AG04449 (cell line): ENCODE data around the gene ISM2.

Source experiments
- CTCF ChIA-PET: fragments of 350-600 bp; formaldehyde crosslinking; extraction: SDS; loops from one replicate; lab custom pipeline; 2021; ENCODE audit warnings: antibody characterized with exemption; lab: Yijun Ruan, JAX
- POLR2A ChIA-PET: fragments of 400-600, 350-600 bp; formaldehyde crosslinking; extraction: SDS; loops from one replicate; lab custom pipeline; 2020; ENCODE audit warnings: antibody characterized with exemption, inconsistent platforms; lab: Yijun Ruan, JAX
- DNase-seq: peaks from one replicate; pipeline ENCODE4 v3.0.0-alpha.2; 2010; ENCODE audit warnings: low read depth, low spot score
- H3K4me3 ChIP-seq: 2 replicates; pipeline ENCODE4 v1.5.1; 2011; ENCODE audit warnings: low read depth, mild to moderate bottlenecking, control low read depth, low read length
- CTCF ChIP-seq: IDR thresholded peaks from one replicate; pipeline ENCODE4 v1.5.1; 2011; ENCODE audit warnings: mild to moderate bottlenecking, moderate library complexity, low read length, control low read depth, inconsistent platforms; ENCODE audit not compliant: insufficient read depth; ENCODE audit errors: missing control alignments

ISM2 gene

DNA sequence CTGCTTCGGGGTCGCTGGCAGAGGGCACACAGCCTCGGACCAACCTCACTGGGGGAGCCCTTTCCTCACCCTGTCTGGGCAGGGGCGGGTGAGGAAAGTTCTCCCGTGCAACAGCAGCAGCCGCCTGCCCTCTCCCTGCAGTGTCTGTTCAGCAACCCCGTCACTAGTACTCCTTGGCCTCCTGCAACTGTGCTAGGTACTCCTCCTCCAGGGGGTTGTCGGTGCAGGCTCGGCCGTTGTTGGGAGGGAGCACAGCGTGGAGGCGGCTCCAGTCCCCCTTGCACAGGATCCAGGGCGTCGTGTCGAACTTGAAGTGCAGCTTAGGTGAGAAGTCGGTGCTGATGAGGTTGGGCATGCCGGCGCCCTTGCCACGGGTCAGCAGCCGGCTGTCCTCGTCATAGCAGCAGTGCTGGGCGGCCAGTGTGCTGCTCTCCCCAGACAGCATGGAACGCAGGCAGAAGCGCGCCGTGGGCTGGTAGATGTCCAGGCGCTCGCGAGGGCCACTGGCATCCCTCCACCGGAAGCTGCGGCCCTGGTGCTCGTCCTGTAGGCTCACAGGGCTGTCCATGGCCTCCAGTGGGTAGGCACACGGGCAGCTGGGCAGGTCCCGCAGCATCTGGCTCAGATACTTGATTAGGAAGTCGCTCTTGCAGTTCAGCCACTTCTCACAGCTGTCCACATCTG is 23.0 kb downstream of the ISM2 start:
- ChIA-PET POLR2A (no interaction called here), CTCF (interaction anchor here (0.8 to 4.6 kb wide), 3 partner anchors 8 to 16 kb away, joined by 3 to 17 read pairs (median 3); no protein-coding TSS in a partner anchor)
- DNase-seq = no peak
- no peak overlapping the region for H3K4me3 ChIP-seq
- no peak for TF ChIP-seq CTCF

GRCh38 chr14:77474479-77475177 is 24.0 kb downstream of the ISM2 start:
- ChIA-PET POLR2A (no interaction called here), CTCF (interaction anchor here (4.6 kb wide), 1 partner anchor 15 kb away, joined by 17 read pairs; no protein-coding TSS in a partner anchor)
- TF ChIP-seq CTCF = no peak
- no peak overlapping the region for H3K4me3 ChIP-seq
- no peak for DNase-seq

GRCh38 chr14:77473921-77474320 is 24.7 kb downstream of the ISM2 start:
- ChIA-PET CTCF (interaction anchor here (4.6 kb wide), 1 partner anchor 15 kb away, joined by 17 read pairs; no protein-coding TSS in a partner anchor), POLR2A (no interaction called here)
- no peak for TF ChIP-seq CTCF
- DNase-seq = no peak
- no peak overlapping the region for H3K4me3 ChIP-seq

- ChIA-PET CTCF (interaction anchor here (1.6 kb wide), 1 partner anchor 8 kb away, joined by 3 read pairs; no protein-coding TSS in a partner anchor), POLR2A (no interaction called here)
- H3K4me3 ChIP-seq = no peak overlapping the region
- DNase-seq = no peak
- TF ChIP-seq CTCF = no peak
These were observed 28.3 kb downstream of the ISM2 start for GRCh38 chr14:77470224-77470870.

- TF ChIP-seq CTCF = no peak
- H3K4me3 ChIP-seq = no peak overlapping the region
- CTCF ChIA-PET = interaction anchor here (1.3 to 3.1 kb wide), 3 partner anchors 9 to 82 kb away, joined by 3 to 38 read pairs (median 3); no protein-coding TSS in a partner anchor
- DNase-seq = no peak
- POLR2A ChIA-PET = interaction anchor here (0.9 kb wide), 1 partner anchor 63 kb away, joined by 3 read pairs; no protein-coding TSS in a partner anchor
These were observed 29.1 kb downstream of the ISM2 start for GRCh38 chr14:77469539-77469938.
